Hindlimb muscle (tissue), 1 donor: Measurements from ENCODE around the gene C1QTNF6. TPM values are rescaled to one million over a fixed set of nuclear protein-coding genes. Genes with fewer than 3 reads are reported as not detected.
"Not testable (repeated sequence)": the region's sequence is repeated elsewhere in the genome, so short reads cannot be mapped to it uniquely, and the experiment has no call there.

Experiments
- DNase-seq: peaks from one replicate; pipeline ENCODE4 v3.0.0-alpha.2; 2013
- polyA plus RNA-seq: library from polyadenylated mRNA; unstranded; fragments of 120-200 nt; gene quantifications from one replicate; pipeline ENCODE4 v1.2.1, GENCODE V29; 2013; ENCODE audit not compliant: insufficient read length

C1QTNF6 gene
- polyA plus RNA-seq: 17.7 TPM

DNA sequence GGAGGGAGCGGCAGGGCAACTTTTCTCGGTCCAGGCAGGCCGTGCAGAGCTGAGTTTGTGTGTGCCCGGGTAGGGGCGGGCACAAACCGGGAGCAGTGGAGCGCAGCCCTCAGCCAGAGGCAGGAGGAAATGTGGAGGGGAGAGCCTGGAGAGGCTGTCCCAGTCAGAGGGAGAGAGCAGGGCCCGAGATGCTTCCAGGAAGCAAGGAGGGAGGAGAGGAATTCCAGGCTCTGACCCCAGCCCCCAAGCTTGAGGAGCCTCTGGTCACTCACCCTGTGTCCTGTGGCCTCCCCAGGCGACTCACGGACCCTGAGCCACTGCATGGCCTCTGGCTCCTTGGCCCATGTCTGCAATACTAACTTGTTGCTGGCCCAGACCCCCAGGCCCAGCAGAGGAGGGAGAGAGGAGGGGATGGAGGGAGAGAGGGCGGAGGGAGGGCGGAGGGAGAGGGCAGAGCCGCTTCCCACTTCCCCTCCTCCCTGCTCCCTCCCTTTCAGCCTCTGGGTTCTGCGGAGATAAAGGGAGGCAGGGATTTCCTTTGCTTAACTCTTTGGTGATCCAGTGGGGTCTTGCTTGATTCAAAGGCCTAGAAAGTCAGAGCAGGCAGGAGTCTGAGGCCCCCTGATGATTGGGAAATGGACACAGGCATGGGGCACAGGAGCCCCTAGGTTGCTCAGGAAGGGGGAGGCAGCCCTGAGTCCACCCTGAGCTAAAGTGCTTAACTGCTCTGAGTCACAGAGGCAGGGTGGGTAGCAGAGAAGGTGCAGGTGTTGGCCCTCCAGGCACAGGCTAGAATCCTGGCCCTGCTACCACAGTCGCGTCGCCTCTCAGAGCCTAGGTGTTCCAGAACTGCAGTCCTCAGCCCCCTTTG is at the start of gene C1QTNF6:
TSS of gene C1QTNF6 (minus strand) at position 357 of the 871 bp plus-strand sequence. CDS start at position 323, 34 bp downstream.
- peak; percentile 82 for DNase-seq

DNA sequence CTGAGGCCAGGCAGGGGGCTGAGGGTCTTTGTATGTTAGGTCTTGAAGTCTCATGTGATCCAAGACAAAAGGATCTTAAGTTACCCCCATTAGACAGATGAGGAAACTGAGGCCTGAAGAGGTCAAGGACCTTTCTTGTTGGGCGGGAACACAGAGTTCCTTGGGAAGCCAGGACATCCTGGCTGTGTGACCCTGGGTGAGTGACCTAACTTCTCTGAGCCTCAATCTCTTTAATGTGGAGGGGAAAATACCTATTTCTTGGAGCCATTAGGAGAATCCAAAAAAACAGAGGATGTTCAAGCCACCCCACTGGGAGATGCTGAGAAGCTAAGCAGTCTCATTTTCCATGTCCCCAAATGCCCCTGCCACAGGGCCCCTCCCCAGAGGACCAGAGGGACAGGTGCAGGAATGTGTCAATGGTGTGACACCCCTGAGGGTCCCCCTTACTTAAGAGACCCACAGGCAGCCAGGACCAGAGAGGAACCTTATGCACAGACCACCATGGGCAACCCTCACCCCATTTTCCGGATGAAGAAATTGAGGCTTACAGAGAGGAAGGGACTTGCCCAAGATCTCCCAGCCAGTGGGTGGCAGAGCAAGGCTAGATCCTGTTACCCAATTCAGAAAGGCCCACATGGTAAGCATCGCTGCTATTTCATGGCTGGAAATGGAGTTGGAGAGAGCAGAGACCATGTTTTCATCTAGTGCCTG is 48.0 kb upstream of the C1QTNF6 start:
- DNase-seq: no peak

DNA sequence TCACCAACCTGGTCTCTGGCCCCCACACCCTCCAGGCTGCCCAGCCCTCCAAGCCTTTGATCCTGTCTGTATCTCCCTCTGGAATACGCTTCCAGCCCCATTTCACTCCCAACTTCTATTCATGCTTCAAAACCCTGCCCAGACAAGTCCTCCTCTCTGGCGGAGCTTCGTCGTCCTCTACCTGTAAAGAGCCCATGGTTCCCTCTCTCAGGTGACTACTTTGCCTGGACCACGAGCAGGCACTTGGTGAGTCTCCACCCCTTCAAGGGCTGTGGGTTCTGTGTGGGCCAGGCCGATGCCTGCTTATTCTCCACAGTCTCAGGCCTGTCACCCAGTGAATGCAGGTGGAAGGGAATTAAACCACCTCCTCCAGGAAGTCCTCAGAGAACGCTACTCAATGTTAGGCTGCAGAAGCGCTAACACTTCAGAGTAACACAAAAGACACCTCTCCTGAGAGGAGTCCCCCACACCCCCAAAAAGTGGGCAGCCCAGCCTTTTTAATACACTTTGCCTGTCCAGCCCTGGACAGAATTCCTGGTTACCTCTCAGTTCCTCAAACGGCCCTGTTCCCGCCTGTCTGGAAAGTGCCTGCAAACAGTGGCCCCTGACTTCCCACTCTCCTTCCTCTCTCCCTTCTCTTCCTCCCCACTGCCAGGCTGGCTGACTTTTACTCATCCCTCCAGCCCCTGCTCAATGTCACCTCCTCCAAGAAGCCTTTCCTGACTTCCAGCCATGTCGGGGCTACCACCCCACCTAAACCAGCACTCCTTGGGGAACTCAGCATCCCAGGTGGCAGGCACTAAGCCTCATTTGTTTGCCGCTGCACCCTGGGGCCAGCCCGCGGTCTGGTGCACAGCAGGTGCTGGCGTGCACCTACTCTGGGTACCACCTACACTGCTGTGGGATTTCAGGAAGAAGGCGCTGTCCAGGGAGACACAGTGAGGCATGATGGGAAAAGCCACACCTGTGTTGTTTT is 47.0 kb upstream of the C1QTNF6 start:
- no peak for DNase-seq

DNA sequence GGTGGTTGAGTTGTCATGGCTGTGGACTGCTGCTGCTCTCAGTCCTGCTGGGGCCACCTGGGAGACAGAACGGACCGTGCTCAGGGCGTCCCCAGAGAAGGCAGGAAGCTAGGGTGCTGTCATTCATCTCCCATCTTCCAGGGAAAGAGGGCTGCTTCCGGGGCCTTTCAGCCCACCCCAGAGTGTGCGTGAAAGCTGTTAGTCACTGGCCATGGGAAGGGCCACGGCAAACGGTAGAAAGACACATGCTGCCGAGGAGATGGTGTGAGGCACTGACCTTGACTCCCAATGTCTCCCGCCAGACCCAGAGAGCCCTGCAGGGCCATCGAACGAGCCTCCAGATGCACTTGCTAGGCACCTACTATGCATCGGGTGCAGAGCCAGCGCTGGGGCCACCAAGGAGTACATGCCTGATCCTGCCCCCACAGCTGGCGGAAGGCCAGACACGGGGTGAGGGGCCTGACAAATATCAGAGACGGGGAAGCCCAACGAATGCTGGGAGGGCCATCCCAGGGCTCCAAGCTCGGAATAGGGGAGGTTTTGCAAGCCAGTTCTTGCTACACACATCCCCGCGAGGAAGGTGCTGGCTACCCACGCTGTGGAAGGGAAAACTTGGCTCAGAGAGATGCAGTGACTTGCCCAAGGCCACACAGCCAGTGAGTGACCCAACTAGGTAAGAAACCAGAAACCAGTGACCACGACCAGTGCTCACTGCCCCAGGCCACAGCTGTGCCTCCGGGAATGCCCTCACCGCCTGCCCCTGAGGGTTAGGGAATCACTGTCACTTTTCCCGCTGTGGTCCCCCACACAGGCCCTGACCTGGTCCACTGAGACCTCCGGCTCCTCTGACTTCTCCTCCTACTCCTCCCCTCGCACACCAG is 45.9 kb upstream of the C1QTNF6 start:
- DNase-seq: no peak

DNA sequence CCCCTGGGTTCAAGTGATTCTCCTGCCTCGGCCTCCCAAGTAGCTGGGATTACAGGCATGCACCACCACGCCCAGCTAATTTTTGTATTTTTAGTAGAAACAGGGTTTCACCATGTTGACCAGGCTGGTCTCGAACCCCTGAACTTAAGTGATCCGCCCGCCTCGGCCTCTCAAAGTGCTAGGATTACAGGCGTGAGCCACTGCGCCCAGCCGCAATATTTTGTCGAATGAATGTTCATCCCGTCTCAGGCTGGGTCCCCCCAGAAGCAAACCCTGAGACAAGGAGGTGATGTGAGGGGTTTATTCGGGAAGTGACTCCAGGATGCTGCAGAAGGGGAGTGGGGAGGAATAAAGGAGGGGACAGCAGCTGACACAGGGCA is 45.3 kb upstream of the C1QTNF6 start:
- not testable (repeated sequence) for DNase-seq

DNA sequence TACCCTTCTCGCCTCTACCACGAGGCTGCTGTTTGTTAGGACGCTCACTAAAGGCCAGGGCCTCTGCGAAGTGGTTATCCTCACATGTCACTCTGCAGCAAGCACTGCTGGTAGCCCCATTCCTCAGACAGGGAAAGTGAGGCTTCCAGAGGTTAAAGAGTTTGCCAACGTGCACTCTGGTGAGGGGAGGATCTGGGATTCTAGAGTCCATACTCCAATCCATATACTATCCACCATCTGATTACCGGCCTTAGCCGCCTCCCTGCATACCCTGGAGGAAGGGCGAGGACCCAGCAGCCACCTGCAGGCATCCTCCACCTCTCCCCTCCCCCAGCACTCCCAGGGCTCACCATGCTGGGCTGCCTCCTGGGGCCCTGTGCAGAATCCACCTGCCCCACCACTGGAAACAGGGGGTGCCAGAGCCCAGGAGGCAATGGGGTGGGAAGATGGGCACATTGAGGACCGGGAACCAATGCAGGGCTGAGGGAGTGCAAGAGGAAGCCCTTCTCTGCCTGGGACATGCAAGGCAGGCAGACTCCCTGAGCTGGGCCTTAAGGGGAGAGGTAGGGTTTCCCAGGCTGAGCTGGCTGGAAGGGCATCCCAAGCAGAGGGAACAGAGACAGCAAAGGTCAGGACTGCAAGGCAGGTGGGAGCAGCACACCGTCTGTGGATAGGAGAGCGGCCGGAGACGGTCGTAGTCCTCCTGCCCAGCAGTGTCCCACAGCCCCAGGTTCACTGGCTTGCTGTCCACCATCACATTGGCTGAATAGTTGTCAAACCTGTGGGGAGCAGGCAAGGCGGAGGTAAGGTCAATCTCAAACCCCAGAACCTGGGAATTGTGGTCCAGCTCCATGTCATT is 44.3 kb upstream of the C1QTNF6 start:
- no peak for DNase-seq

DNA sequence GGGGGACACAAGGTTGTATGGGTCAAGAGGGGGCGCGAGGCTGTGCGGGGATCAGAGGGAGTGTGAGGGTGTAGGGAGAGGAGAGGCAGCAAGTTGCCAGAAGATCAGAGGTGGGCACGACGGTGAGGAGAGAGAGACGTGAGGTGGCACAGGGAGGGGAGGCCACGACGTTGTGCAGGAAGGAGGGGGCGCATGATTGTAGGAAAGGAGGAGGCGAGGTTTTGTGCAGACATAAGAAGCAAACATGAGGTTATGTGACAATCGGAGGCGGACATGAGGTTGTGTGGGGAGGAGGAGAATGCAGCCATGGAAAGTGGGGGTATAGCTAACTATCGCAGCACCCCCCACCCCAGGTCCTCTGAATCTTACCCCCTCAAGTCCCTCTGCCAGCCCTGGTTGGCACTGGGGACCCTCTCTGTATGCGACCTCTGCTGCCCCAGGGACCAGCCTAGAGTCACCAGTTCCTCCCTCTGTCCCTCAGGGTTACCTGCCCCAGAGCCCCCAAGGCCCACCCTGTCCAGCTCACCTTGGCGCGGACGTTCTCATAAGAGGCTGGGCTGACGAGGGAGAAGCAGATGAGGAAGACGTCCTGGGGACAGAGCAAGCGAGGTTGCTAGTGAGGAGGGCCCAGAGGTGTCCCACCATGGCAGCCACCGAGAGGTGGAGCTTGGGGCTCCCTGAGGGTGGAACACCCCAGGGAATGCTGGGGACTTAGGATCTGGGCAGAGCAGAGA is 43.5 kb upstream of the C1QTNF6 start:
- no peak for DNase-seq

DNA sequence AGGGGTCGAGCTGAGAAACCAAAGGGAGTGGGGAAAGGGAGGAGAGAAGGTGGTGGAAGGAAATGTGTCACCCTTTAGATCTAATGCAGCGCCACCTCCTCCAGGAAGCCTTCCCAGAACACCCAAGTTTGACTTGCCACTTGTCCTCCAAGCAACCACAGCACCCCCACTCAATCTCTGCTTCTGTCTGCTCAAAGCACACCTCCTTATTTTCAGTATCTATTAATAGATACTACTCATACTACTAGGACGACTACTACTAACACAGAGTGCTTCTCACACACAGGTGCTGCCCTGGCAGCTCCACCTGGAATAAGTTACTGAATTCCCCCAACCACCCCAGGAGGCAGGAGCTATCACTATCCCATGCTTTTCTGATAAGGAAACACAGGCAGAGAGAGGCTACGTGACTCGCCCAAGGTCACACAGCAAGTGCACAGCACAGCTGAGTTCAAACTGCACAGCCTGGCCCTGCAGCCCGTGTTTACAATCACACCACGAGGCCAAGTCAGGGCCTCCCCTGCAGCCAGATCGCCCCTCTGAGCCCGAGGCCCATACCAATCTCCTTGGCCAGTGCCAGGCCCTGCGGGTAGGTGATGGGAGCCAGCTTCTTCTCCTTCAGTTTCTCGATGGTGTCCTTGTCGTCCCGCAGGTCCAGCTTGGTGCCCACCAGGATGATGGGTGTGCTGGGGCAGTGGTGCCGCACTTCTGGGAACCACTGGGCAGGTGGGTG is 42.8 kb upstream of the C1QTNF6 start:
- DNase-seq: no peak

DNA sequence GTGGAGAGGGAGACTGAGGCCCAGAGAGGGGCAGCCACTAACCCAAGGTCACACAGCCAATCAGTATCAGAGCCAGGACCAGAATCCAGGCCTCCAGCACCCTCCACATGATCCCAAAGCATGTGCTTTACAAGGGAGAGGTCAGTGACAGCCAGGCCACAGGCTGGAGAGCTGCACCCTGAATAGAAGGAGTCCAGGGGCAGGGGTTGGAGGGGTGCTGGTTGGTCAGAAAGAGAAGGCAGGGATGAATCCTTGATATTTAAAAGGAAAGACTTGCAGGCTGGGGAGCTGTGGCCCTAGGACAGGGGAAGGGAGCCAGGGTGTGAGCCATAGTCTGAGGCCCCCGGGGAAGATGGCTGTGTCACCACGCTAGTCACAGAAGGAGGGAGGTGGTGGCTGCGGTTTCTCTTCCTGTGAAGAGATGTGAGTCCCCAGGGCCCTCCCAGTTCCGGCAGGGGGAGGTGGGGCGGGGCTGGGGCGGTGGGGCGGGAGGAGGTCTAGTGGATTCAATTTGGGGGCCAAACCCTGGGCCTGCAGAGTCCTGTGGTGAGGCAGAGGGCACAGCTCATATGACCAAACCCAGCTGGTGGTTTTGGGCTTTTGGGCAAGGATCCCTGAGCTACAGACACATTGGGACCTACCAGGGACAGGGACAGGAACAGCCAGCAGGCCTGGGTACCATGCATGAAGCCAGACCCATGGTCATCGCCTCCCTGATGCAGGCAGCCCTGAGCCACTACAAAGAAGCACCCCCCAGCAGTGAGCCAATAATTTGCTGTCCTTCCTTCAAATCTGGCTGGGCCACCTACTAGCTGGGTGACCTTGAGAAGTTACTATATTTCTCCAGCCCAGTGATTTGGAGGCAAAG is 42.0 kb upstream of the C1QTNF6 start:
- no peak for DNase-seq

DNA sequence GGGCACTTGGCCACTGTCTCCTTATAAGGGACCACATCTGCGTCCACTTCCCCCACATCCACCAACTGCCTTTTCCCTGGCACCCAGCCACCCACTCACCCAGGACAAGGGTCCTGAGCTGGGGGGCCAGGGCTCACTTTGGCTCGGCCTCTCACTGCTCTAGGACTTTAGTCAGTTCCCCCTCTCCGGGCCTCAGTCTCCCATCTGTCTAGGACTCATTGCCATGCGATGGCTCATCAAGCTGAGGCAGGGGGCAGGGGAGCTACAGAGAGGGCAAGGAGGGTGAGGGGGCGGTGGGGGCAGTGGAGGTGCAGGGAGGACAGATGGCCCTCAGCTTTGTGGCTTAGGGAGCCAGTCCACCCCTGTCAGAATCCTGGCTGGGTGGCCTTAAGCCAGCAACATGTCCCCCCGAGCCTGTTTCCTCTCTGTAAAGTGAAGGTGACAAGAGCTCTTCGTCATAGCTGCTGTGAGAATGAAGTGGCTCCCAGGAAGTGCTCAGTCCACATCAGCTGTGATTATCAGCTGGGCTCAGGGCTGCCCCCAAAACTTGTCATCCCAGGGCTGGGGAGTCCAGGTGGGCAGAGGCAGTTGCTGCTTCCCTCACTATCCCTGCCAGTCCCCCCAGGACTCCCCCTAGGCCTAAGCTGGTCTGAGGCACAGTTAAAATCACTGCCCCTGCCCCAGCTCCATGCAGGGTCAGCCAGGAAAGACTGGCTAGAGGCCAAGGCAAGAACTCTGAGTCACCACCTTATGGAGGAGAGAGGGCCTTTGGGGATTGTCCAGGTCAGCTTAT is 41.2 kb upstream of the C1QTNF6 start:
- no peak for DNase-seq

DNA sequence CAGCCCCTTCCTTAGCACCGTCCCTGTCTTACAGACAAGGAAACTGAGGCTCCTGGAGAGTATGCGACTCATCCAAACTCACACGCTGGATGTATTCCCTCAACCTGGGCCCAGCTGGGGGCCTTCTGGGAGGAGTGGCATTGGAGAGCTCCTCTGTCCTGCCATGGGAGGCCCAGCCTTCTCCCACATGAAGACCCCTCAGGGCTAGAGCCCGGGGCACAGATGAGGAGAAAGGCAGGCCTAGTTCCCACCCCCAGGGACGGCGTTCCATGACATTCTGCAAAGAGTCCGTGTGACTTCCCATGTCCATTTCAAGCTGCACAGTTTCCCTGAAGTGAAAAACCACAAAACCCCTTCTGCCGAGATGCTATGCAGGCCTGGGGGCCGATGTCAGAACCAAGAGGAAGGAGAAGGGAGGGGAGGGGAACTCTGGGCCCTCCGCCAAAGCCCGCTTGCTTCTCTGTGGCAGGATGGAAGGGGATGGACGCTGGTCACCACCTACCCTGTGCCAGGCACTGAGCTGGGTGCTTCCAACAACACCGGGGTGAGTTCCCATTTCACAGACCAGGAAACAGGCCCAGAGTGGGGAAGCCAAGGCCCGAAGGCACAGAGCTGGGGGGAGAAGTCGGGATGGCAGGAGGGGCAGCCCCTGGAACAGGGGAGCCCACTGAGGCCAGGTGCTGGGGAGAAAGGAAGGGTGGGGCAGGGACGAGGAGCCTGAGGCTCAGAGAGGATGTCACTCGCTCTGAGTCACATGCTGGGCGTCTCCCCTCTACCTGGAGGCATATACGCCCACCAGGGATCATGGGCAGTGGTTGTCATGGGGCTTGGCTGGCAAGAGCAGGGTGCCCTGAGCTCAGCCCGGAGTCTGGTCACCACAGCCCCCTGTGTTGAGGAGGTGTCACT is 40.3 kb upstream of the C1QTNF6 start:
- DNase-seq: peak; percentile 40

DNA sequence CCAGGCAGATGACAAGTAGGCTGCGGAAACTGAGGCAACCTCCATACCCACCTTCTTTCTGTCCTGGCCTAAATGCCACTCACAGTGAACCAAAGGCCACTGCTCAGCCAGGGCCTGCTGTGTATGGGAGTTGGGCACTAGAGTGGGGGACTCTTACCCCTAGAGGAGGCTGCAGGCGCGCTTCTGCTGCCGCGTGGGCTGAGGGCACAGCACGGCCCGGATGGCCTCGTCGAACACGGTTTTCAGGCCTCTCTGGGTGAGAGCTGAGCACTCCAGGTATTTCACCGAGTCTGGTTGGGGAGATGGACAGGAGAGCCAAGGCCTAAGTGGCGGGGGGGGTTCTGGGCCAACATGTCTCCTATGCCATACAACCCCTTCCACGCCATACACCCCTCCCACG is 38.5 kb upstream of the C1QTNF6 start:
- no peak for DNase-seq

DNA sequence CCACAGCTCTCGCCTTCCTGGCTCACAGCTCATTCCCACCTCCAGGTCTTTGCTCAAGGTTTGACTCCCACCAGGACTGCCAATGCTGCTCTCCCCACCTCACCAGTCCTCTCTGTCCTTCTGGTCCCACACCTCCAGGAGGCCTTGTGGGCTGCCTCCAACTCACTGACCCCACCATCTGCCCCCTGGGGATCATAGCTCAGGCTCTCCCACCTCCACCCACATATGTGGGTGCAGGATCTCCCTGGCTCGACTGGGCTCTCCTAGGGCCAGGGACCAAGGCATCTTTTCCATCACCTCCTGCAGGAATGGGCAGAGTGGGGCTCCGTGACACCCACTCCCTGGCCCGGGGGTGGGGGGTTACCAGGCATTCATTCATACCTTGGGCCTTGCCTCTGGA is 38.0 kb upstream of the C1QTNF6 start:
- DNase-seq: no peak

DNA sequence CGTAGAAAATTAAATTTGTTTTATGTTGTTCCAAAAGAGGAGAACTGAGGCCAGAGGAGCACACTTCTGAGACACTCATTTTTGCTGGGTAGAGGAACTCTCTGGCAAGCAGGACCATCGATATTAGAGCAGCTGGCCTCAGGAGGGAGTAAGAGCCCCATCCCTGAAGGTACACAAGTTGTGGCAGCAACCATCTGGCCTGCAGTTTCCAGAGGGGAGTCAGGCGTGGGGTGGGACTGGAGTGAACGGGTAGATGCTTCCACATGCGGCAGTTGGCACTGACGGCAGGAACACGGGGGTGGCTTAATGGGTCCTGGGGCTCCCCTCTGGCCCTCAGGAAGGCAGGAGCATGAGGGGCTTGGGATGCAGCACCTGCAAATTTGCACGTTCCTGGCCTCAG is 37.4 kb upstream of the C1QTNF6 start:
- DNase-seq: no peak

DNA sequence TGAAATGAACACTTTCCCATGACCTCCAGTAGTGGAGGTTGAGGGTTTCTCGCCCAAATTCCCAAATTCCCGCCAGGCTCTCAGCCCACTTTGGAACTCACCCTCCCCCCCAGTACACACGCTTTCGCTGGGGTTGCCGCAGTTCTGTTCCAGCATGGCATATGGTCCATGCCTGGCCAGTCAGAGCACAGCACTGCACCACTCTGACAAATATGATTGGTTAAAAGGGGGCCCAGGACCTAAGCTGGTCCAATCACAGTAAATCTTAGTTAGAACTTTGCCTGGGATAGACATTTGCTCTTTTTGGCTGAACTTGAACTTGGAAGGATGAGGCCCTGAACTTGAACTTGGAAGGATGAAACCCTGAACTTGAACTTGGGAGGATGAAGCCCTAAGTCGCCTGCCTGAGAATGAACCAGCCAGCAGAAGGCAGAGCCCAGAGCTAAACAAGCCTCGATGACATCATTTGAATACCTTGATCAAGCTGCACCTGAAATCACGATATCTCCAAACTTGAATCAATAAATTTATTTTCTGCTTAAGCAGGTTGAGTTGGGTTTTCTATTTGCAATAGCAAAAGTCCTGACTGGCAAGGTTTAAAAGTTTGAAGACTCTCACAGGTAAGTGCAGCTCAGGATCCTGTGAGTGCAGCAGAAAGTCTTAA is 36.8 kb upstream of the C1QTNF6 start:
- DNase-seq: no peak
